ENCODE data around the gene KCTD11.

Gene KCTD11
- 3.1 to 5.3 reads per million in 2 donors for total RNA-seq

DNA sequence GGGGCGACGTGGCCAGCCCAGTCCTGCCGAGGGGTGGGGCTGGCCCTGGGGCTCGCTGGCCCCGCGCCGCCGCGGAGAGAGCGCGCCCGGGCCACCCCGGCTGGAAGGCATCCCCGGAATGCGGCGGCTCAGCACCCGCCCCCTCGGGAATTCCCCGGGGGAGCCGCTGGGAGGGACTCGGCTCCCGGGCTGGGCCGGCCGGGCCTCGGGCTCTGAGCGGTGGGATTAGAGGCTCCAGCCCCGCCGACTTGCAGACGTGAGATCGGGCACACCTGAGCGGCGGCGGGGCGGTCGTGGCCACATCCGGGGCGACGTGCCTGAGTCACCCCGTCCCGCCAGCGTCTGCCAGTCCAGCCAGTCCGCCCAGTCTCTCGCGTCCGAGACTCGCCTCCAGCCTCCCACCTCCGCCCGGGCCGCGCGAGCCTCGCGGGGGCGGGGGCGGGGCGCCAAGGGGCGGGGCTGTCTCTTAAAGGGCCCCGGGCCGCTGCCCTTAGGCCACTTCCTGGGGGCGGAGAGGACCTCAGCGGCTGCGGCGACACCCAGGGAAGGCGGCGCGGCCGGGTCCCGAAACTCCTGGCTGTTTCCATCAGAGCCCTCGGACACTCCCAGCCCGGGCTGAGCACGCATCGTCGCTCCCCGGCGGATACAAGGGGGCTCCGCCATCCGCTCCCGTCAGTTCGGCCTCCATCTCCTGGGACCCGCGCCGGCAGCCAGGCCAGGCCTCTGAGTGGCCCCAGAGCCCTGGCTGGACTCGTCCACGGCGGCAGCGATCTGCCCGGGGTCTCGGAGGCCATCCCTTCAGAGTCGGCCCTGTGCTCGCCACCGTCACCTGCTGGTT is at the start of gene KCTD11:
Gene KCTD11 (plus strand): TSS at position 498 of the 838 bp plus-strand sequence.
- DNase-seq: peak; percentile 48 to 90 (median 59)

DNA sequence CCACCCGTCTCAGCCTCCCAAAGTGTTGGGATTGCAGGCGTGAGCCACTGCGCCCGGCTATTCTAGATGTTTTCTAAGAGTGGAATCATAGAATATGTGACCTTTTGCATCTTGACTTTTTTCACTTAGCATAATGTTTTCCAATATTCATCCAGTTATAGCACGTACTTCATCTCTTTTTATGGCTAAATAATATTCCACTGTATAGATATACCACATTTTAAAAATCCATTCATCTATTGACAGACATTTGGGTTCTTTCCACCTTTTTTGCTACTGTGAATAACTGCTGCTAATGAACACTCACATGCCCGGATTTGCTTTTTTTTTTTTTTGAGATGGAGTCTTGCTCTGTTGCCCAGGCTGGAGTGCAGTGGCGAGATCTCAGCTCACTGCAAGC is 47.8 kb upstream of the KCTD11 start:
- no peak for DNase-seq

DNA sequence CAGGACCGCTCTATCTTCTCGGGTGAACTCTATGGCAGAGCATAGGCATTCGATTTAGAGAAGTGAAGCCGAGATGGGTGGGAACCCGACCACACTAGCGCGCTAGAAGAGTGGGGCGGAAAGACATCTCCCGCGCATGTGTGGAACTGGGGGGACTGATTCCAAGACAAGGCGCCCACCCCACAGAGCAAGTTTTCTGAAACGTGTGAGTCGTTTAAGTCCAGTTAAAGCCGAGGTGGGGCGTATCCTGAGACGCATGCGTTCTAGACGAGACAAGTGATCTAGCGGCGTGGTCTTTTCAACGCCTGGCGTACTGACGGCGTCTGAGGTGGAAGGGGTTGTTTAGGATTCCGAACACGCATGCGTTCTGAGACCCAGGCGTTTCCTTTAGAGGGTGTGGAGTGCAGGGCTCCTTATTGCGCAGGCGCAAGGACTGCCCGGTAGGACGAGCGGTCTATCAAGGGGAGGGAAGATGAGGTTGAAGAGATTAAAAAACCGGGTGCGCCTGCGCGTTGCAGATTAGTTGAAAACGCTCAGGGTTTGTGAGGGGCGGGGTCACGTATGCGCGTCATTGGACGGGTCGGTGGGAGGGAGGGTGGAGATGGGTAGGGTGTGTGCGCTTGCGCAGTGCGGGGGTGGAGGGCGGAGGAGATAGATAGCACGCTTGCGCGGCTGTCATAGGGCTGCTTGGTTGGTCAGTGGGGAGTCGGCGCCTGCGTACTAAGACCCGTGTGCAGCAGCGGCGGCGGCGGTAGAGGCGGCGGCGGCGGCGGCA is 44.9 kb upstream of the KCTD11 start, which contains the start of gene EIF5A:
Gene EIF5A (plus strand): TSS at position 718 of the 775 bp plus-strand sequence. CDS start 2,008 bp downstream, outside the sequence.
- peak; percentile 100 for DNase-seq

DNA sequence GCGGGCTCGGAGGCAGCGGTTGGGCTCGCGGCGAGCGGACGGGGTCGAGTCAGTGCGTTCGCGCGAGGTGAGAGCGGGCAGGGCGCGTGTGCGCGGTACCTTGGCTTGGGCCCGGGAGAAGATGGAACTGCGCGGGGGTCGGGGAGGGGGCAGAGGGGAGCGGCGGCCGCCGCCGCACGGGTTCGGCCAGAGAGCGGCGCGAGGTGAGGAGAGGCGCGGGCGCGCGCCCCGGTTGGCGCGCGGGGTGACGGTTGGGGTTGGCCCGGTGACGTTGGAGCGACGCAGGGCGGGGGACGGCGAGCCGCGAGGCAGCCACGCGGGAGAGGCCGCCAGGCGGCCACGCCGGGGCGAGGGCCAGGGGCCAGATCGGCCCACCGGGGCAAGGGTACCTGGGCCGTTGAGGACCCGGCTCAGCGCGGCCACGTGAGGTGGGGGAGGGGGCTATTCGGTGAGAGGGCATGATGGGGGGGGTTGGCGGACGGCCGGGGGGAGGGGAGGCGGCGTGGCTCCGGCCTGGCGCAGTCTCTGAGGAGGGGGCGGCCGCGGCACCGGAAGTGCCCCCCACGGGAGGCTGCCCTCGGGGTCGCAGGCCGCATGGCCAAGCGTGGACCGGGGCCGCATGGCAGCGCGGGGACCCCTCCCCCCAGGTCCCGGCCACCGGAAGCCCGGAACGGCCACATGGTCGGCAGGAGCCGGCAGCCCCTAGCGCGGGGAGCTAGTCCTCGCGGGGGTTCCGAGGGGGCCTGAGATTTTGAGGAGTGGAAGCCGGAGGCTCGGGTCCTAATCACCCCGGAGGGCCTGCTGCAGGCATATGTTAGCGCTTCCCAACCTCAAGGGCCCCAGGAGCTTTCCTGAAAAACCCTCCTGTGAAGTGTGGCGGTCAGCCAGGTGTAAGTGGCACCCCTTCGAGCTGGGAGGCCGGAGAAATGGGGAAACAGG is 44.0 kb upstream of the KCTD11 start:
- DNase-seq: peak in 4 of 5 experiments; percentile 29 to 78 (median 57)

DNA sequence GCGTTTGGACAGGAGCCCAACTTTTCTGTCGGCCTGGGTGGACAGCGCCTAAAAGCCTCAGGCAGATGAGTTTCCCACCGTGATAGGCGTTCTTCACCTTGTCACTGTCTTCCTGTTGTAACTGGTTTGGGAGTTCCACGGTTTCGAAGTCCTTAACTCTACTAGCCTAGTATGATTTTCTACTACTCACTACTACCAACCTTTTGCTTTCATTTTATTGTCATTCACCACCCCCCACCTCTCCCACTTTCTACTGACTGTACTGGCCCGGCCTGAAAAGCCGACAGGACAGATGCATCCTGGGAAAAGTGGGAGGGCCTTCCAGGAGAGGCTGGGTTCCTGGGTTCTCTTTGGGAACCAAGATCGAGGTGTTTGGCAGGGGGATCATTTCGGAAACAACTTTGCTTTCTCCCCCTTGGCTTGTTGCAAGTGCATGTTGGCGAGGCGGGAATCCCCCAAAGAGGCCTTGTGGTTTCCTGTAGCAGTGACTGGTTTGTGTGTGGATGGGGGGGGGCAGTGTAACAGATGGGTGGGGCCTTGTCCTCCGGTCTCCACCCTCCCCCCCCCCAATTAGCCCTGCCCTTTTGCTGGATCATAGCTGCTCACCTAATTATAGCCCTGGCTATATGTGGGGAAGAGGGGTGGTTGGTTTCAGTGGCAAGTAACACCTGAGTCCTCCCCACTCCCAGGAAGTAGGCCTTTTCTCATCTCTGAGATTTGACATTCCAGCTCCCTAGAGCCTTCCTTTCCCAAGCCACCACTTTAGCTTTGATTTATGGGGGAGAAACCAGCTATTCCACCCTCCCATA is 43.1 kb upstream of the KCTD11 start:
- peak; percentile 62 to 95 (median 85) for DNase-seq

DNA sequence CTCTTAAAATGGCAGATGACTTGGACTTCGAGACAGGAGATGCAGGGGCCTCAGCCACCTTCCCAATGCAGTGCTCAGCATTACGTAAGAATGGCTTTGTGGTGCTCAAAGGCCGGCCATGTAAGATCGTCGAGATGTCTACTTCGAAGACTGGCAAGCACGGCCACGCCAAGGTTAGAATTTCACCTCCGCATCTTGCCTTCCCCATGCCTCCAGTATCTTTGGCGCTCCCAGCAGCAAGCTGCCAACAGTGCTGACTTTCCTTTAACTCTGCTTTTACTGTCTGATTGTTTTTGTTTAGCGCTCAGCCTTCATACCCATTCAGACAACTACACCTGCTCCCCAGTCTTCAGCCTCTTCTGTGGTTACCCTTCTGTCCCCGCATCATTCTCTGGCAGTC is 42.3 kb upstream of the KCTD11 start:
- DNase-seq: no peak

DNA sequence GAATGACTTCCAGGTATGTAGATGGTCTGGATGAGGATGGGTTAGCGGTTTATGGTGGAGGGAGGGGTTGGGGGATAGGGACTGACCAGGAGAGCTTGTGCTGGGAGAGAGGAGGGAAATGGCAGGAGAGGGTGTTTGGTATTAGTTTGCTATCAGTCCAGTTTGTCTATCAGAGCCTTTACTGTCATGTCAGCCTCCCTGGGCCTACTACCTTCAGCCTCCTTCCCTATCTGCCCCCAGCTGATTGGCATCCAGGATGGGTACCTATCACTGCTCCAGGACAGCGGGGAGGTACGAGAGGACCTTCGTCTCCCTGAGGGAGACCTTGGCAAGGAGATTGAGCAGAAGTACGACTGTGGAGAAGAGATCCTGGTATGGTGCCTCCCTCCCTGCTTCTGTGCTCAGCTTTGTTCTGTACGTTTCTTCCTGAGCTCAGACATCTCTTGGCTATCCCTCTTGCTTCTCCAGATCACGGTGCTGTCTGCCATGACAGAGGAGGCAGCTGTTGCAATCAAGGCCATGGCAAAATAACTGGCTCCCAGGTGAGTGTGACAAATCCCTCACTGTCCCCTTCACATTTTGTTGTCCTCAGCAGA is 40.8 kb upstream of the KCTD11 start:
- no peak for DNase-seq

DNA sequence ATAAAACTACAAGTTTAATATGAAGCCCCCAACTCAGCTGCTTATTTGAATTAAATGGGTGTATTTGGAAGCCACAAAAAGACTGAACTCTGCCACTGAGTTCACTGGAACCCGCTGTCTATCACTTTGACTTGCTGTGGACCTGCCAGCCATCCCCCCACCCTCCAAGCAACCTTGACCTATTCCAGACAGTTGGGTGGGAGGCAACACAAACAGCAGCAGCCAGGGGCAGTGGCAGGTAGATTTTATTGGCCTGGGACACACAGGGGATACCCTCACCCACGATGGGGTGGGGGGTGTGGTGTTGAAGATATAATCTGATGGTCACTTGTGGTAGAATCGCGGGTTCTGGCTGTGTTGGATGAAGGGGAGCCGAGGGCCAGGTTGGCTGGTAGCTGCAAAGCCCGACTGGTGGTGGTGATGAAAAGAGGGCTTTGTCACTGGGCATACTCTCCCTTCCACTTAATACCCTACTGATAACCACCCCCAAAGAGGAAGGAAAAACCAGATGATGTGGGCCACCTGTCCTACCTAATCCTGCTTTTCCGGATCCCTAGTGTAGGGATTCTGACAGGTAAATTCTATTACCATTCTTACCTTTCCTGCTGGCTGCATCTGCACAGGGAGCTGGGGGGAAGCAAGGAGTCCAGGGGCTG is 39.4 kb upstream of the KCTD11 start:
- DNase-seq: no peak

DNA sequence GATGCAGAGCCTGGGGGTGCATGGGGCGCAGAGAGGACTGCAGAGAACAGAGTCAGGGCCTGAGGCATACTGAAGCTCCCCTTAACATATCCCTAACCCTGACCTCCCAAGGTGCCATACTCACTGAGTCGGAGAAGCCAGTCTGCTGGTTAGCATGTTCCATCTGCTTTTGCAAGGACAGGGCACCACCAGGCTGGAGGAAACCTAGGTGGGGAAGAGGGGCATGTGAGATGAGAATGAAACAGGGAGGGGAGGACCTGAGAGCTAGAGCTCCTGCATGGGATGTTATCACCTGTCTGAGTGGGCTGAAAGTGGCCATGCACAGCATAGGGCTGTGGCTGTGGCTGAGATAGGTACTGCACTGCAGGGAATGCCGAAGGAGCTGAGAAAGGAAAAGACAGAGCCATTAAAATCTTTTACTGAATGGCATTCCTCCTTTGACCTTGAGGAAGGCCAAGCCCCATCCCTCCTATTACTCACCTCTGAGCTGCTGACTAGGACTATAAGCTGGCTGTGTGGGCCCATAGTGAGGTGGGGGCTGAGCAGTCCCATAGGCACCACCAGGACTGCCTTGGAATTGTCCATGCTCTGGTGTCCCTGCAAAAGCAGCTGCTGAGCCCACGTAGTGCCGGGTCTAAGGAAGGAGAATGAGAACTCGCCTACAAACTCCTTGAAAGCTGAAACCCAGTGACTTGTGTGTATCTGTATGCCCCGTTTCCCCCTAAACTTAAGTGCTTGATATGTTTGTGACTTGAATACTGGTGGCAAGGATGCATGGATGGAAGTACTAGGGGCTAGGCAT is 38.7 kb upstream of the KCTD11 start:
- DNase-seq: no peak

DNA sequence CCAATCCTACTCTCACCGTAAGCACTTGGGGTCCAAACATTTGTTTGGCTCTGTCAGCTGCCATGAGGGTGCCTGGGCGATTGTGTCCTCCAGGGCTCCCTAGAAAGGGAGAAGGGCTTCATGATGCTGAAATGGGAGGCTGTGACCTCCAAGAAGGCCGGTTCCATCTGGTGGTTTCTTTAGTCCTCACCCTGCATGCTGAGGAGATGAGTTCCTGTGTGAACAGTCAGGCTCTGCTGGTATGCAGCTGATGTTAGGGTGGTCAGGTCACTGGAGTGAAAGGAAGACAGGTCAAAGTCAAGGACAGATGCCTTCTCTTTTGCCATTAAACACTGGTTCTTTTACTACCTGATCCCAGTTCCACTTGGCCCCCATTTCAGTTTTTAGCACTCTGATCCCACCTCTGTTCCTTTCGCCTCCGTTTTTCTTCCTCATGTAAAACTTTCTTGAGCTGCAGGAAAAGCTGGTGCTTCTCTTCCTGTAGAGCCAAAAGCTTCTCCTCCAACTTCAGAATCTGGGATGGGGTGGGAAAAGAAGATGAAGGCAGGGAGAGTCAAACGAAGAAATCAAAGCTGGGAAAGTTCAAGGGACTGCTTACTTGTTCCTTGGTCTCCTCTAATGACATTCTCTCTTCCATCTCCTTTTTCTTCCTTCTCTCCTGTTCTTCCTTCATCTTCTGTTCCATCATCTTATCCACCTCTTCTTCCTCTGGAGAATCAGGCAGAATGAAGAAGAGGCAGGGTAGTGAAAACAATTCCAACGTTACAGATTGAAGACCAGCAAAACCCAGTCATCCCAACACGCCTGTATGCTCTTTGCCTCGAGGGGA is 37.9 kb upstream of the KCTD11 start:
- no peak for DNase-seq

DNA sequence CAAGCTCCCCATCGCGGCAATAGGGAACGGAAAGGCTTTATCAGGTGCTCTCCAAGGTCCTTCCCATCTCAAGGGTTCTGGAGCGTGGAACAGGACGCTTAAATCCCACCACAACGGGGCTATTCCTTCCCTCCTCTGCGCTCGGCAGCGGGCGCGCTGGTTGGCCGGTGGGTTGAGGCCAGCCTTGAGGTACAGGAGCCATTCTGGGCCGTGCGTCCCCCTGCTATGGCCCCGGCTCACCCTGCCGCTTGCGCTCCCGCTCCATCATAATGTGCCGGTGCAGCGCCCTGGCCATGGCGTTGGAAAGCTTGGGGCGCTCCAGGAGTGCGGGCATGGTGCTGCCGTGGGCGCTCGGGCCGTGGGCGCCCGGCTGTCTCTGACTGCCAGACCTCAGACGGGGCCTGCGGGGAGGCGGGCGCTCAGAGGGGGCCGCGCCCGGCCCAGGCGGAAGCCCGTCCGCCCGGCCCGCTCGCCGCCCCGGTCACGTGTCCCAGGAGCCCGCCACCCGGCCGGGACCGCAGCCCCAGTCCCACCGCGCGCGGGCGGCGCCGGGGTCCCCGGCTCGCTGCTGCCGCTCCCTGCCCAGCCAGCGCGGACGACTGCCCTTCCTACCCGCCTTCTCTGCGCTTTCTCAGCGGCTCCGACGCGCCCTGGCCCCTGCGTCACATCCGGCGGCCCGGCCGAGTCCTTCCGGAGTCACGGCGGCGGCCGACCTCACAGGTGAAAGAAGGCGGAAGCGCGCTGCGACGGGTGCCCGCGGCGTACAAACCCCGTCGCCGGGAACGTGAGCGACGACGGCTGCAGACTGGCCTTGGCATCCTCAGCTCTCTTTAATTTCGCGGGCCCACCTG is 37.0 kb upstream of the KCTD11 start, which contains the start of gene GPS2:
Gene GPS2 (minus strand): TSS at position 642 of the 851 bp plus-strand sequence. CDS start 308 bp downstream, at position 334.
- peak; percentile 86 to 95 (median 89) for DNase-seq

DNA sequence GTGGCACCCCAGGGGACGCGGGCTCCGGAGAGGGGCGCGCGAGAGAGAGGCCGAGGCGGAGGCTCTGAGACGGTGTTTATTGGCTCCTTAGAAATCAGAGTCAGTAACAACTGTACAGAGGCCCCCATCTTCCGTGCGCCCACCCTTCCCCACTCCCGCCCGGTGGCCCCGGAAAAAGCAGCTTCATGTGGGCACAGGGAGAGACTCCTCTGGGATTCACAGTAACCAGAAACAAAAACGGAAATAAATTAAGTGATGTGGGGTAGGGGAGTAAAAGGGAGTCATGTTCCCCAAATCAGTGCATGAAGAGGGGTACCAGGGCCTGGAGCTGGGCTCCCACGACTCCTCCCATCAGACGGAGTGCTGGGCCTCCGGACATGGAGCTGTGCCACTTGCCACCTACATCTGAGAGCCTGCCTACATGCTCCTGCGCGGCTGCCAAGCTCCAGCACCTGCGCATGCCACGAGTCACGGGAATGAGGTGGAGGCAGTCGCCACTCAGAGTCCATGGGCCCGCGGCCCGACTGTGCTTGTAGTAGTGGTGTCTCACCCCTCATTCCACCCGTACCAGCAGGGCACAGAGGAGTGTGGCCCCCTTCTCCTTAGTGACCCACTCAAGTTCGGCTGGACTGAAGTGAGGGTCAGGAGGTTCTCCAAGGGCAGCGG is 36.3 kb upstream of the KCTD11 start:
- DNase-seq: no peak

DNA sequence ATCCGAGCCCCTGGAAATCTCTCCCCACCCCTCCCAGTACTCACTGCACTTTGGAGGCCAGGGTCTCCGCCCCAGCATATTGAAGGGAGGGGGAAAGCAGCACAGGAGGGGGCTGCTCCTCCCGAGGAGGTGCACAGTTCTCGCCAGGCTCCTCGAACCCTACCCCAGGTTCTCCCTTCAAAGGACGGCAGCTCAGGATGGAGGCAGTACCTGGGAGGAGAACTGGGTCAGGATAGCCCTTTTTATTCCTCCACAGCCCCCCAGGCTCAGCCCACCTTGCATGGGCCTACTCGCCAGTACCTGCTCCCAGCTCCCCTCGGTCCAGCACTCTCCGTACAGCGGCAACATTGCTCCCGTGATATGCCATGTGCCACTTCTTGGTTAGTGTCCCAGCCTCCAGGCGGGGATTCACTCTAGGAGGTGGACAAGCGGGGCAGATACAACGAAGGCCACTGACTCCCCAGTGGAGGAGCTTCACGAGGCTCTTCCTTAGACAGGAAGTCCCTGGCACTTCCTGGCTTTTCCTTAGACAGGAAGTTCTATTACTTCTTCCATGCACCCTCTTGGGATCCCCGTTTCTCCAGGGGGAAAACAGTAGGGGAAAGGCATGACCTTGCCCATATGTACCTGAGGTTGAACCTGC is 34.7 kb upstream of the KCTD11 start:
- DNase-seq: no peak

DNA sequence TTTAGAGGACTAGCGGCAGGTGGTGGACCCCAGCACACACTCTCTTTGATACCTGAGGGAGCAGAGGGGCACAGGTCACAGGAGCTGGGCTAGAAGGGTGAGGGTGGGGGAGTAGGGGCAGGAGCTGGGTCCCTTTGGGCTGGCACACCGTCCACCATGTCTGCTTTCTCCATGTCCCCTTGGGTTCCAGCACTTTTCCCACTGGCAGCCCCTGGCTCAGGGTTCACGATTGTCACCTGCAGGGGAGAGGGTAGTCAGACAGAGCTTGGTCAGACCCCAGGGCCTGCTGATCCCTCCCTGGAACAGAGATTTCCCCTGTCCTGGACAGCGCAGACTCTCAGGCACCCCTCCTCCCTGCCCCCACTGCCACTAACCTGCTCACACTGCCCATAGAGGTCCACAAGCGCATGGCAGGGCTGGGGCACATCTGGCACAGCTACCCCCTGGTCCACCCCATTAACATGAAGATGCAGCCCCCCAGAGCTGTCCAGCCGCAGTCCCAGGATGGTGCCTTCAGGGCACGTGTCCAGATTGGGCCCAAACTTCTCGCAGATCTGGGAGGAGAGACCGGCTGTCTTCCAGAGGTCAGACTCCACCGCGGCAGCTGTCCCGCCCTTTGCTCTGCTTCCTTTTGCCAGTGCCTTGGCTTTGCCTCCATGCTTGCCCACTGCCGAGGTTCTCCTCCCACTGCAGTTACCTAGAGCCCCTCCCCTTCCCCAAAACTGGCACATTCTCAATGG is 33.7 kb upstream of the KCTD11 start:
- DNase-seq: no peak

DNA sequence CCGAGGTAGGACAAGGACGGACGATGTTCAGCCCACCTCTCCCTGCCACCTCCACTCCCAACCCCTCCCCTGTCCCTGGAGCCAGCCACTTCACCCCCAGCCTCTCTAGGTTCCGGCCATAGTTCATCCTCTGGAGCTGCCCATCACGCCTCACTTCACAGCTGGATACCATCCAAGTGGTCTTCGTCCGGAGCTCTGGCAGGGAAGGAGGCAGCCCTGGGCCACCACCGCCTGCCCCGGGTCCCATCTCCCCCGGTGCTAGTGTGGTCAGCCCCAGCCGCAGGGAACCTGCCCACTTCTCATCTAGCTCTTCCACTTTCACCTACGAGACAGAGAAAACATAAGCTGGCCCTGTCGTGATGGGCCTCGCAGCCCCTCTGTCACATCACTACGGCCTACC is 30.5 kb upstream of the KCTD11 start:
- DNase-seq: no peak

Measured in T-helper 2 cell (primary cell).